Measurements from ENCODE around the gene ELAVL1.

ELAVL1 gene

GRCh38 chr19:8021374-8021773 is 15.9 kb upstream of the ELAVL1 start:
- no peak for DNase-seq (ENCODE audit: low read depth, low spot score)

GRCh38 chr19:8020681-8021080 is 15.2 kb upstream of the ELAVL1 start:
- no peak for DNase-seq (ENCODE audit: low read depth, low spot score)

- DNase-seq (ENCODE audit: low read depth, low spot score): no peak
These were observed 12.4 kb upstream of the ELAVL1 start for GRCh38 chr19:8017808-8018207.

- DNase-seq (ENCODE audit: low read depth, low spot score): peak; percentile 51
These were observed 523 bp downstream of the ELAVL1 start for GRCh38 chr19:8004723-8005513.

- DNase-seq (ENCODE audit: low read depth, low spot score): no peak
These were observed 1.4 kb downstream of the ELAVL1 start for GRCh38 chr19:8004001-8004400.

- peak; percentile 92 for DNase-seq (ENCODE audit: low read depth, low spot score)
These were observed 3.2 kb downstream of the ELAVL1 start for GRCh38 chr19:8001995-8002849.

GRCh38 chr19:8001651-8001994 is 3.8 kb downstream of the ELAVL1 start:
- no peak for DNase-seq (ENCODE audit: low read depth, low spot score)

- no peak for DNase-seq (ENCODE audit: low read depth, low spot score)
These were observed 5.0 kb downstream of the ELAVL1 start for GRCh38 chr19:8000298-8001038.

- no peak for DNase-seq (ENCODE audit: low read depth, low spot score)
These were observed 6.1 kb downstream of the ELAVL1 start for GRCh38 chr19:7999376-7999775.

- no peak for DNase-seq (ENCODE audit: low read depth, low spot score)
These were observed 7.5 kb downstream of the ELAVL1 start for GRCh38 chr19:7997809-7998480.

GRCh38 chr19:7996883-7997282 is 8.6 kb downstream of the ELAVL1 start:
- no peak for DNase-seq (ENCODE audit: low read depth, low spot score)

- no peak for DNase-seq (ENCODE audit: low read depth, low spot score)
These were observed 9.7 kb downstream of the ELAVL1 start for GRCh38 chr19:7995810-7996158.

- no peak for DNase-seq (ENCODE audit: low read depth, low spot score)
These were observed 10.3 kb downstream of the ELAVL1 start for GRCh38 chr19:7994928-7995809.

GRCh38 chr19:7994114-7994513 is 11.3 kb downstream of the ELAVL1 start:
- DNase-seq (ENCODE audit: low read depth, low spot score): no peak

- no peak for DNase-seq (ENCODE audit: low read depth, low spot score)
These were observed 11.9 kb downstream of the ELAVL1 start for GRCh38 chr19:7993560-7993959.

GRCh38 chr19:7992575-7992974 is 12.9 kb downstream of the ELAVL1 start:
- DNase-seq (ENCODE audit: low read depth, low spot score): no peak

GRCh38 chr19:7989071-7989575 is 16.3 kb downstream of the ELAVL1 start:
- peak; percentile 86 for DNase-seq (ENCODE audit: low read depth, low spot score)

GRCh38 chr19:7988307-7988706 is 17.1 kb downstream of the ELAVL1 start:
- DNase-seq (ENCODE audit: low read depth, low spot score): no peak

- DNase-seq (ENCODE audit: low read depth, low spot score): no peak
These were observed 18.2 kb downstream of the ELAVL1 start for GRCh38 chr19:7987114-7987768.

Data from astrocyte of the hippocampus (primary cell).